ENCODE measurements around the gene KIF25.

DNA sequence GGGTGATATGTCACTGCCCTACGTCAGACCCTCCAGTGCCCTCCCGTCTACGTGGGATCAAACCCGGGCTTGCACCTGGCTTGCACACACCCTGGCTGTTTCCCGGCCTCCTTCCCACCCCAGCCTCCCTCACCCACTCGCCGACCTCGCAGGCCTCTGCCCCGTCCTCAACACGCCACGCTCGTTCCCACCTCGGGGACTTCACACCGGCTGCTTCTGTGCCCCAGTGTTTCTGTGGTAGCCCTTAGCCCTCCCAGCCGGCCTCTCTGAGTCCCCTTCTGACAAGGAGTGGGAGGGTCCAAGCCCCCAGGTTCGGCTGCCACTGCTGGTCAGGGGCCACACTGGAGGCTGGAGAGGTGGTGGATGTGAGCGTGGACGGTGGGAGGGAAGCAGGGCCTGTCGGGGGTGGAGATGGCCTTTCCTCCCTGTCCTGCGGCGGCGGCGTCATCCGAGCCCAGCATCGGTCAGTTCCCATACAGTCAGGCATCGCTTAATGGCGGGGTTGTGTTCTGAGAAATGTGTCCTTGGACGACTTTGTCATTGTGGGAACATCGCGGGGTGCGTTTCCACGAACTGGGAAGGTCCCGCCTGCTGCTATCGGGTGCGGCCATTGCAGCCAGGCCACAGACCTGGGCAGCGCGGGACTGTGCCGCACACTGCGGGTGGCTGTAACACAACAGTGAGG, 11.4 kb upstream of the KIF25 start:
- TF ChIP-seq, protein P1, sequence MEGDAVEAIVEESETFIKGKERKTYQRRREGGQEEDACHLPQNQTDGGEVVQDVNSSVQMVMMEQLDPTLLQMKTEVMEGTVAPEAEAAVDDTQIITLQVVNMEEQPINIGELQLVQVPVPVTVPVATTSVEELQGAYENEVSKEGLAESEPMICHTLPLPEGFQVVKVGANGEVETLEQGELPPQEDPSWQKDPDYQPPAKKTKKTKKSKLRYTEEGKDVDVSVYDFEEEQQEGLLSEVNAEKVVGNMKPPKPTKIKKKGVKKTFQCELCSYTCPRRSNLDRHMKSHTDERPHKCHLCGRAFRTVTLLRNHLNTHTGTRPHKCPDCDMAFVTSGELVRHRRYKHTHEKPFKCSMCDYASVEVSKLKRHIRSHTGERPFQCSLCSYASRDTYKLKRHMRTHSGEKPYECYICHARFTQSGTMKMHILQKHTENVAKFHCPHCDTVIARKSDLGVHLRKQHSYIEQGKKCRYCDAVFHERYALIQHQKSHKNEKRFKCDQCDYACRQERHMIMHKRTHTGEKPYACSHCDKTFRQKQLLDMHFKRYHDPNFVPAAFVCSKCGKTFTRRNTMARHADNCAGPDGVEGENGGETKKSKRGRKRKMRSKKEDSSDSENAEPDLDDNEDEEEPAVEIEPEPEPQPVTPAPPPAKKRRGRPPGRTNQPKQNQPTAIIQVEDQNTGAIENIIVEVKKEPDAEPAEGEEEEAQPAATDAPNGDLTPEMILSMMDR (conservative IDR thresholded peaks at IDR 0.05 in 1 of 2, IDR thresholded peaks at IDR 0.05 in 1 of 2; ENCODE audit: extremely low read depth in 1 of 2, insufficient read depth in 1 of 2, low read depth in 1 of 2, low read length in 2 of 2): no peak
- no peak for TF ChIP-seq EZH2 (IDR thresholded peaks at IDR 0.05; ENCODE audit: borderline replicate concordance, low read length)

Data from mammary epithelial cell (primary cell).